ENCODE results near the gene HMCN2. TPM values are rescaled to one million over a fixed set of nuclear protein-coding genes. Genes with fewer than 3 reads are reported as not detected.

HMCN2 gene
- polyA plus RNA-seq, 2 of the 4 experiments (the other 2 are of a cell fraction), result 0.01 TPM; not detected in 1

- POLR2A ChIA-PET, result no interaction called here
- Histone ChIP-seq H3K9me3 (no peaks in the 10 kb centered on the region), H3K4me2 (no peak overlapping the region), H3K4me1 (no peaks in the 10 kb centered on the region), H3K27ac (no peak overlapping the region), H3K4me3 (no peak overlapping the region)
- no peak for FAIRE-seq
- no peak for DNase-seq (ENCODE audit: low read depth in 1 of 2, low spot score in 1 of 2)
- ATAC-seq, result no peak
- 73% methylated on average over 9 of the region's 19 CpGs for WGBS (ENCODE audit: missing lambda C conversion rate)
- CTCF ChIA-PET, result no interaction called here
- TF ChIP-seq BCL3 (IDR thresholded peaks at IDR 0.05) (no peak), USF2 (IDR thresholded peaks at IDR 0.05) (no peak), CBX2 (IDR thresholded peaks at IDR 0.05; ENCODE audit: borderline replicate concordance, low read depth) (no peak), HMGXB4 (CRISPR knock-in tag; IDR thresholded peaks at IDR 0.05; ENCODE audit: borderline replicate concordance) (no peak), RNF2 (IDR thresholded peaks at IDR 0.05; ENCODE audit: borderline replicate concordance, low read depth) (no peak), HEYL (CRISPR knock-in tag; IDR thresholded peaks at IDR 0.05) (no peak), BHLHE40 (IDR thresholded peaks at IDR 0.05; ENCODE audit: low read depth, low read length) (no peak), FOXS1 (CRISPR knock-in tag; IDR thresholded peaks at IDR 0.05) (no peak), PBX3 (IDR thresholded peaks at IDR 0.05) (no peak), CHD2 (IDR thresholded peaks at IDR 0.05; ENCODE audit: low read length, partially characterized antibody) (no peak), ESRRA (IDR thresholded peaks at IDR 0.05; ENCODE audit: borderline replicate concordance, low read length) (no peak), HES2 (IDR thresholded peaks at IDR 0.05) (no peak)
Observed at GRCh38 chr9:130479587-130479986, 214.0 kb downstream of the HMCN2 start.

GRCh38 chr9:130480673-130481072, 215.1 kb downstream of the HMCN2 start:
- H3K9me3 ChIP-seq, result no peaks in the 10 kb centered on the region
- no peak overlapping the region for H3K4me3 ChIP-seq
- peak in 1 of 2 experiments; percentile 36 for DNase-seq (ENCODE audit: low read depth in 1 of 2, low spot score in 1 of 2)
- CTCF ChIA-PET, result interaction anchor here (1.5 to 1.6 kb wide), 2 partner anchors 13 to 34 kb away, joined by 3 to 4 read pairs; no protein-coding TSS in a partner anchor
- no peak for FAIRE-seq
- no peak overlapping the region for H3K27ac ChIP-seq
- TF ChIP-seq RAD21 (conservative IDR thresholded peaks at IDR 0.05 in 1 of 2, IDR thresholded peaks at IDR 0.05 in 1 of 2) (peak in 1 of 2 experiments; percentile 41; a peak in 2 of 5 replicates), CHD2 (IDR thresholded peaks at IDR 0.05; ENCODE audit: low read length, partially characterized antibody) (no peak)
- 75% methylated on average over 13 of the region's 16 CpGs for WGBS (ENCODE audit: missing lambda C conversion rate)
- peak; percentile 38 to 76; a peak in 3 of 6 replicates for ATAC-seq
- no peak overlapping the region for H3K4me2 ChIP-seq
- H3K4me1 ChIP-seq, result no peaks in the 10 kb centered on the region
- POLR2A ChIA-PET, result no interaction called here

- WGBS (ENCODE audit: missing lambda C conversion rate), result 65% methylated on average over 5 of the region's 5 CpGs
- no peak for TF ChIP-seq ZC3H11A (IDR thresholded peaks at IDR 0.05)
- TF ChIP-seq RNF2 (IDR thresholded peaks at IDR 0.05; ENCODE audit: borderline replicate concordance, low read depth), result no peak
- no peak for TF ChIP-seq PHF8 (IDR thresholded peaks at IDR 0.05; ENCODE audit: borderline replicate concordance, low read depth)
- no peak for TF ChIP-seq USF2 (IDR thresholded peaks at IDR 0.05)
- TF ChIP-seq JUNB (IDR thresholded peaks at IDR 0.05), result no peak
- Histone ChIP-seq H3K4me2 (no peak overlapping the region), H3K4me3 (no peak overlapping the region), H3K9me3 (no peaks in the 10 kb centered on the region), H3K27ac (no peak overlapping the region), H3K4me1 (no peaks in the 10 kb centered on the region)
- ATAC-seq (no peak), DNase-seq (ENCODE audit: low read depth in 1 of 2, low spot score in 1 of 2) (no peak), FAIRE-seq (no peak)
- ChIA-PET POLR2A (no interaction called here), CTCF (interaction anchor here (1.2 to 2.0 kb wide), 4 partner anchors 11 to 200 kb away, joined by 3 to 10 read pairs (median 4); no protein-coding TSS in a partner anchor)
Observed at GRCh38 chr9:130482463-130482862, 216.9 kb downstream of the HMCN2 start.
